ENCODE data around the gene ERBIN. TPM values are rescaled to one million over a fixed set of nuclear protein-coding genes. Genes with fewer than 3 reads are reported as not detected.

ERBIN gene
- total RNA-seq, 1 experiment from 2014 or later: 38.9 TPM

DNA sequence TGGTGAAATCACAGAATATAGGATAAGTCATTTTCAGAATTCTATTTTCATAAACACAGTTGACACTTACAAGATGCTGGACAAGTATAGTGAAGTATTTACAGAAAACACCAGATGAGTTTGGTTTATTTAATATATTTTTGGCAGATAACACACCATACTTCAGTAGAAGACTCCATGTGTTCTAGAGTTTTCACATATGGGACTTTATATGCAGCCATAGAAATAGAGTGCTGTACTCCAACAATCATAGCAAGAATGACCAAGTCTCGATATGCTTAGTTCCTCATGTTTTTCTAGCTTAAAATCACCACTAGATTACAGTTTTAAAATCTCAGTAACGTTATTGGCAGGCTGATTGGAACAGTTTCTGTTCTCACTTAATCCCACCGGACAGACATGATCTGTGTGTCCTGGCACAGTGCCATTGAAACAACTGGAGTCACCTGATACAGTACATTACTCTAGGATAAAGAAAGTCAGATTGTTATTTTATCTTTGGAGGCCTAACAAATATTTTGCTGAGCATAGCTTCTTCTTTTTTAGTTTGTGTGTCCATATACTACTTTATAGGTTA, 45.8 kb upstream of the ERBIN start:
- POLR2A ChIA-PET (ENCODE audit: unreplicated experiment): no interaction called here

DNA sequence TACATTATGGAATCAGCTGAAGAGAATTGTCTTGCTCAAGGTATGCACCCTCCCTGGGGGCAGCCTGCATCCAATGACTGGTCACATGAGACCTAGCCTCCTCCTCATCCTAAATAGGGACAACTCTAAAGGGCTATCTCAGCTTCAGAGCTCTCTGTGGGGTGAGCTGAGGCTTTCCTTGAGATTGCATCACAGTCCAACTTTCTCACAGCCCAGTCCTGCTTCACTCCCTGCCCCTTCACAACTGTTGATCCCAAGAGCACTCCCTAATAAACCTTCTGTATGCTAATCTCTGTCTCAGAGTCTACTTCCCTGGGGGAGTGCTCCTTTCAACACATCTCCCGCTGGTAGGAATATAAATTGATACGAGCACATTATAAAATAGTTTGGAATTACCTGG, 44.1 kb upstream of the ERBIN start:
- Histone ChIP-seq H3K9me2 (replicated peaks; ENCODE audit: low read length) (no peaks in the 10 kb centered on the region), H3F3A (ENCODE audit: low read length, unreplicated experiment) (no peaks in the 10 kb centered on the region), H3K4me1 (ENCODE audit: insufficient read depth, low read length) (peaks cover 7% of the 10 kb centered on the region; the same call in 1 of the 2 replicates), H4K20me1 (ENCODE audit: low read length) (no peaks in the 10 kb centered on the region), H3K4me3 (ENCODE audit: low read length) (no peak overlapping the region), H3K9me3 (ENCODE audit: low read length) (no peaks in the 10 kb centered on the region), H3K9ac (ENCODE audit: low read length) (no peak overlapping the region), H3K36me3 (ENCODE audit: low read depth, low read length) (no peaks in the 10 kb centered on the region), H3K27ac (ENCODE audit: low read length) (no peak overlapping the region), H3K79me2 (ENCODE audit: low read length) (no peaks in the 10 kb centered on the region), H3K27me3 (ENCODE audit: low read length) (no peaks in the 10 kb centered on the region), H2AFZ (ENCODE audit: low read length) (no peak overlapping the region), H3K4me2 (ENCODE audit: low read length) (no peak overlapping the region)
- ATAC-seq: no peak
- POLR2A ChIA-PET (ENCODE audit: unreplicated experiment): interaction anchor here (0.5 kb wide), 1 partner anchor 44 kb away, joined by 4 read pairs; the partner anchor contains the start of gene ERBIN
- intact Hi-C loops (cut with micrococcal nuclease): no loop called here
- BruUV-seq (replicated peaks): no TSS peak
- CTCF ChIA-PET: no interaction called here
- TF ChIP-seq EZH2 (IDR thresholded peaks at IDR 0.05; ENCODE audit: low read length, unreplicated experiment): no peak
- TF ChIP-seq, protein P1, sequence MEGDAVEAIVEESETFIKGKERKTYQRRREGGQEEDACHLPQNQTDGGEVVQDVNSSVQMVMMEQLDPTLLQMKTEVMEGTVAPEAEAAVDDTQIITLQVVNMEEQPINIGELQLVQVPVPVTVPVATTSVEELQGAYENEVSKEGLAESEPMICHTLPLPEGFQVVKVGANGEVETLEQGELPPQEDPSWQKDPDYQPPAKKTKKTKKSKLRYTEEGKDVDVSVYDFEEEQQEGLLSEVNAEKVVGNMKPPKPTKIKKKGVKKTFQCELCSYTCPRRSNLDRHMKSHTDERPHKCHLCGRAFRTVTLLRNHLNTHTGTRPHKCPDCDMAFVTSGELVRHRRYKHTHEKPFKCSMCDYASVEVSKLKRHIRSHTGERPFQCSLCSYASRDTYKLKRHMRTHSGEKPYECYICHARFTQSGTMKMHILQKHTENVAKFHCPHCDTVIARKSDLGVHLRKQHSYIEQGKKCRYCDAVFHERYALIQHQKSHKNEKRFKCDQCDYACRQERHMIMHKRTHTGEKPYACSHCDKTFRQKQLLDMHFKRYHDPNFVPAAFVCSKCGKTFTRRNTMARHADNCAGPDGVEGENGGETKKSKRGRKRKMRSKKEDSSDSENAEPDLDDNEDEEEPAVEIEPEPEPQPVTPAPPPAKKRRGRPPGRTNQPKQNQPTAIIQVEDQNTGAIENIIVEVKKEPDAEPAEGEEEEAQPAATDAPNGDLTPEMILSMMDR (conservative IDR thresholded peaks at IDR 0.05; ENCODE audit: low read depth, low read length): no peak
- TF ChIP-seq EZH2phosphoT487 (IDR thresholded peaks at IDR 0.05; ENCODE audit: borderline replicate concordance, low read length): no peak
- DNase-seq: no peak

More for the DNA sequence above, 45.8 kb upstream of the ERBIN start:
- Histone ChIP-seq H3K4me1 (ENCODE audit: insufficient read depth, low read length) (no peaks in the 10 kb centered on the region), H3K9me3 (ENCODE audit: low read length) (no peaks in the 10 kb centered on the region), H3K4me3 (ENCODE audit: low read length) (no peak overlapping the region), H3F3A (ENCODE audit: low read length, unreplicated experiment) (no peaks in the 10 kb centered on the region), H4K20me1 (ENCODE audit: low read length) (no peaks in the 10 kb centered on the region), H3K27me3 (ENCODE audit: low read length) (no peaks in the 10 kb centered on the region), H3K9ac (ENCODE audit: low read length) (no peak overlapping the region), H3K79me2 (ENCODE audit: low read length) (no peaks in the 10 kb centered on the region), H3K27ac (ENCODE audit: low read length) (no peak overlapping the region), H3K9me2 (replicated peaks; ENCODE audit: low read length) (no peaks in the 10 kb centered on the region), H3K4me2 (ENCODE audit: low read length) (no peak overlapping the region), H2AFZ (ENCODE audit: low read length) (no peak overlapping the region), H3K36me3 (ENCODE audit: low read depth, low read length) (no peaks in the 10 kb centered on the region)
- TF ChIP-seq, protein P1 (conservative IDR thresholded peaks at IDR 0.05; ENCODE audit: low read depth, low read length): no peak
- no peak for TF ChIP-seq EZH2 (IDR thresholded peaks at IDR 0.05; ENCODE audit: low read length, unreplicated experiment)
- TF ChIP-seq EZH2phosphoT487 (IDR thresholded peaks at IDR 0.05; ENCODE audit: borderline replicate concordance, low read length): no peak
- no peak for DNase-seq
- BruUV-seq (replicated peaks): no TSS peak
- intact Hi-C loops (cut with micrococcal nuclease): no loop called here
- CTCF ChIA-PET: no interaction called here
- no peak for ATAC-seq

DNA sequence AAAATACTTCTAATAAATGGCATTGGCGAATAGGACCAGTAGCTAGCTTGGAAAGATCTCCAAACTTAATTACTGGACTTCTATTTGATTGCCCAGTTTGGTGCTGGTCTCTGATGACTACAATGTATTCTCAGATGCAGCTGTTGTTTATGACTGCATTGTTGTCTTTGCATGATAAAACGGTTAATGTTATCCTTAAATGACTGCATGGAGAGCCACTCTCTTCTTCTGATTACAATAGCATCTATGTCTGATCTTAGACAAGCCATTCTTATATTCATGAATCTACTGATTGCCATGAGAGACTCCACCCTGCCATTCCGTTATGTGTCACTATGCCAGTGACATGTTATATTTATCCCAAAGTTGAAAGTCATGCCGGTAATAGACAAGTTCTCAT, 42.9 kb upstream of the ERBIN start:
- Histone ChIP-seq H3K27ac (ENCODE audit: low read length) (no peak overlapping the region), H3F3A (ENCODE audit: low read length, unreplicated experiment) (no peaks in the 10 kb centered on the region), H3K27me3 (ENCODE audit: low read length) (no peaks in the 10 kb centered on the region), H3K4me1 (ENCODE audit: insufficient read depth, low read length) (peaks cover 7% of the 10 kb centered on the region; the same call in 1 of the 2 replicates), H4K20me1 (ENCODE audit: low read length) (no peaks in the 10 kb centered on the region), H3K9ac (ENCODE audit: low read length) (no peak overlapping the region), H3K79me2 (ENCODE audit: low read length) (no peaks in the 10 kb centered on the region), H3K9me2 (replicated peaks; ENCODE audit: low read length) (no peaks in the 10 kb centered on the region), H3K36me3 (ENCODE audit: low read depth, low read length) (no peaks in the 10 kb centered on the region), H3K4me3 (ENCODE audit: low read length) (no peak overlapping the region), H3K9me3 (ENCODE audit: low read length) (no peaks in the 10 kb centered on the region), H3K4me2 (ENCODE audit: low read length) (no peak overlapping the region), H2AFZ (ENCODE audit: low read length) (no peak overlapping the region)
- BruUV-seq (replicated peaks): no TSS peak
- ChIA-PET CTCF (no interaction called here), POLR2A (ENCODE audit: unreplicated experiment) (no interaction called here)
- intact Hi-C loops (cut with micrococcal nuclease): no loop called here
- TF ChIP-seq, protein P1 (conservative IDR thresholded peaks at IDR 0.05; ENCODE audit: low read depth, low read length): no peak
- no peak for TF ChIP-seq EZH2phosphoT487 (IDR thresholded peaks at IDR 0.05; ENCODE audit: borderline replicate concordance, low read length)
- TF ChIP-seq EZH2 (IDR thresholded peaks at IDR 0.05; ENCODE audit: low read length, unreplicated experiment): no peak
- ATAC-seq (no peak), DNase-seq (no peak)

All from PC-3 (cell line).